Stimulated activated CD8-positive, alpha-beta memory T cell treated with anti-CD3 and anti-CD28 coated beads, Interleukin-7, amount 100 ng/mL, for 4 hours (primary cell): Measurements from ENCODE around the gene DDX11.
"Not testable (repeated sequence)": the region's sequence is repeated elsewhere in the genome, so short reads cannot be mapped to it uniquely, and the experiment has no call there.

Experiments
- DNase-seq, 2 donors: peaks; one replicate each; pipeline ENCODE4 v3.0.0-alpha.2; 2020; ENCODE audit warnings: low read depth in 2 of 2

Gene DDX11

DNA sequence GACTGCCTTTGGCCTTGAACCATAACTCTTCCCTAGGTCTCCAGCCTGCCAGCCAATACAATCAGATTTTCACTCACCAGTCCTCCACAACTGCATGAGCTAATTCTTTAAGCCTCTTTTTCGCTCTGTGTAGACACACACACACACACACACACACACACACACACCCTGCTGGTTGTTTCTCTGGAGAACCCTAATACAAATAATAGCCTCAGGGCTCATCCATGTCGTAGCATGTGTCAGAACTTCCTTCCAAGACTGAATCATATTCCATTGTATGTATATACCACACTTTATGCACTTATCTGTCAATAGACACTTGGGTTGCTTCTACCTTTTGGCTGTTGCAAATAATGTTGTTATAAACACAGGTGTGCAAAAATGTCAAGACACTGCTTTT is 6.0 kb upstream of the DDX11 start:
- DNase-seq, result not testable (repeated sequence)

DNA sequence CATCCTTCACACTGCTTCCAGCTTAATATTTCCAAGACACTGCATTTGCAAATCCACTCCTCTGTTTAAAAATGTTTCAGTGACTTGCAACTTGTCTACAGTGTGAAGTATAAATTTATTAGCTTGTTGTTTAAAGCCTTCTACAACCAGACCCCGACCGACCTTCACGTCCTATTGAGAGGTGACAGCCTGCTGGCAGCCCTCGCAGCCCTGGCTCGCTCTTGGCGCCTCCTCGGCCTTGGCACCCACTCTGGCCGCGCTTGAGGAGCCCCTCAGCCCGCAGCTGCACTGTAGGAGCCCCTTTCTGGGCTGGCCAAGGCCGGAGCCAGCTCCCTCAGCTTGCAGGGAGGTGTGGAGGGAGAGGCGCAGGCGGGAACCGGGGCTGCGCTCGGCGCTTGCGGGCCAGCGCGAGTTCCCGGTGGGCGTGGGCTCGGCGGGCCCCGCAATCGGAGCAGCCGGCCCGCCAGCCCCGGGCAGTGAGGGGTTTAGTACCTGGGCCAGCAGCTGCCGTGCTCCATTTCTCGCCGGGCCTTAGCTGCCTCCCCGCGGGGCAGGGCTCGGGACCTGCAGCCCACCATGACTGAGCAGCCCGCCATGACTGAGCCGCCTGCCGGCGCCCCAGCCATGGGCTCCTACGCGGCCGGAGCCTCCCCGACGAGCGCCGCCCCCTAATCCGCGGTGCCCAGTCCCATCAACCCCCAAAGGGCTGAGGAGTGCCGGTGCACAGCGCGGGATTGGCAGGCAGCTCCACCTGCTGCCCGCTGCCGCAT is 2.5 kb upstream of the DDX11 start:
- DNase-seq, result not testable (repeated sequence)

- DNase-seq, result not testable (repeated sequence)
Observed at GRCh38 chr12:31072962-31073361, 698 bp upstream of the DDX11 start.

DNA sequence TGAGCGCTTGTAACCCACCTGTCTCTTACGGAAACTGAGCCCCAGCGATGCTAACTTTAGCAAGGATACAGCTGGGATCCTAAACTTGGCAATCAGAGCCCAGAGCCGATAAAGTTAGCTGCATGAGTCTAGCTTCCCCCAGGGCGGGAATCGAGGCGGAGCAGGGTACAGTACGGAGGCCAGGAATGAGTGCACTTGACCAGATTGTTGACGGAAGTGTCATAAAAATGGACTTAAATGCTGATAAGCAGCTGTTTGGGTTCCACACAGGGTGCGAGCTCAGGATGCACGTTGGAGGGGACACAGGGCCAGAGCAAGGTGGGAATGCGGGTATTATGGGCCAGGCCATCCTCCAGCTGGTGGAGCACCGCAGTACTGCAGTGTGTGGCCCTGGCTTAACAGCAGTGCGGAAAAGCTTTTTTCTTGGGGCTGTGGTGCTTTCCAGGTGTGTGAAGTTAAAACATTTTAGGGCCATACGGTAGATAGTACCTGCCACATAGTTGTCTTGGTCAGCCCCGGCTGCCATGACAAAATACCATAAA is 744 bp downstream of the DDX11 start:
- DNase-seq, result not testable (repeated sequence)

DNA sequence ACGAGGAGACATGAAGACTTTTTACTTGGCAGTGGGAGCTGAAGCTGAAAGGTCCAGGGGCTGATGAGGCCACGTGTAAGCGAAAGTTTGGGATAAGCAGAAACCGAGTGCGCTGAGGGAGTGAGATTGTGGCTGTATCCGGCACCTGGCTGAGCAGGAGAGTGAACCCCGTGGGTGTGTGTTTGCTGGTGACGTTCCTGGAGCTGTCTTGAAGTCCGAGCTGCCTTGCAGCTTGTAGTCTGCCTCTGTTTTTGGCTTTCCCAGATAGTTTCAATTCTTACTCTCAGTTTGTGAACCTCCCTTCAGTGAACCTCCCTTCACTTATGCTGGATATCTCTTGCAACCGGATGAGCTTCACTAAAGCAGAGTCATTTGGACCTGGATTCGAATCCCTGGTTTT is 2.5 kb downstream of the DDX11 start:
- DNase-seq, result not testable (repeated sequence)

DNA sequence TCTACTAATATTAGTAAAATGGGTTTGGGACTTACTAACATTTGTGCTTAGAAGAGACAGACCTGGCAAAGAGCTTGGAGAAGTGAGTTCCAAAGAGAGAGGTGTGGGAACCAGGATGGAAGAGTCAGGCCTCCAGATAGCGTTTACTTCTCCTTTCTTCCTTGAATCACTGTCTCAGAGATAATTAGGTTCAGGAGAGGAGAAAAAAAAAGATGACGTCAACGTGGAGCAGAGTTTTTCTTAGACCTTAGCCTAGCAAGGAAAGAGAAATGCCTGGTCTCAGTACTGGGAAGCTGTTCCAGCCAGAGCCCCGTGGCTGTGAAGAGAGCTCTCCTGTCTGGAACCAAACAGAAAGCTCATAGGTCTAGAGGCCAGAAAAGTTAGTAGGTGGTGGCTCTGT is 3.4 kb downstream of the DDX11 start:
- not testable (repeated sequence) for DNase-seq

DNA sequence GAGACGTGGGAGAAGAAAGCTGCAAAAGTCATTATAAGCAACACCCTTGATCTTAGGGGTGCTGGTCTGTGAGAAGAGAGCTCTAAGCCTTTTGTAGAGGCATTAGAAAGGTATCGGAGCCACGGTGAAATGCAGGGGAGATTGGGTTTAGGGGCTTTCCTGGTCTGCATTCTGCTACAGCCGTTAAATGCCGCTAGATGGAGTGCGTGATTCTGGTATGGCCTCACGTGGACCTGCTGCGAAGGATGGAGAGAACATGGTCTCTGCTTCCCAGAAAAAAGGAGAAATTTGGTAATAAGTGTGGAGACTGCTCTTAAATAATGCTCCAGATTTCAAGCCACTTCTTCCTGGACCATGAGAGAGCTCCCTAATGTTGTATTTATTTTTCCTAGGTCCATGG is 4.3 kb downstream of the DDX11 start:
- DNase-seq, result not testable (repeated sequence)

DNA sequence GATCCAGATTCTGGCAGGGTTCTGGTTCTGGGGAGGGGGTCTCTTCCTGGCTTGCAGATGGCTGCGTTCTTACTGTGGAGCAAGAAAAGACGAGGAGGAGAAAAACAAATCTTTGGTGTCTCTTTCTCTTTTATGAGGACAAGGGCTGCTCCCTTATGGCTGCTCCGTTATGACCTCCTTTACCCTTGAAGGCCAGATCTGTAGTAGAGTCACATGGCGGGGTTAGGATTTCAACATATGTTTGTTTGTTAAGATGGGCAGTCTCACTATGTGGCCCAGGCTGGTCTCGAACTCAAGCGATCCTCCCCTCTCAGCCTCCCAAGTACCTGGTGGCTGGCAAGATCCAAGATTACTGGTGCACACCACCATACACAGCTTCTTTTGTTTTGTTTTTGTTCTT is 5.8 kb downstream of the DDX11 start:
- not testable (repeated sequence) for DNase-seq

DNA sequence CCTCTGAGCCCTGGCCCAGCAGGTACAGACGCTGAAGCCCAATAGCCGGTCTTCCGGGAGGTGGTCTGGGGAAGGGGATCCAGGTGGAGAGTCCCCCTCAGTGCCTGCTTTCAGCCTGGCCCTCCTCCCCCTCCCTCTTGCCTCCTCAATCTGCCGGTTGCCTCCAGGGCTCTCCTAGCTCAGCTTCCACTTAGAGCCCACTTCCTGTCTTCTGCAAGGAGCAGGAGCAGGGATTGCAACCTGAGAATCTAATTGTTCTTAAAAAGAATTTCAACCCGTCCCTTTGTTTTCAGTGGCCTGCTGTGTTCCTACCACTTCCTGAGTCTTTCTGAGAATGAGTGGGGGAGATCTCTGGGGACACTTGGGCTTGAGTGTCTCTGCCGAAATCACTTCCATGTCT is 6.6 kb downstream of the DDX11 start:
- DNase-seq, result not testable (repeated sequence)

DNA sequence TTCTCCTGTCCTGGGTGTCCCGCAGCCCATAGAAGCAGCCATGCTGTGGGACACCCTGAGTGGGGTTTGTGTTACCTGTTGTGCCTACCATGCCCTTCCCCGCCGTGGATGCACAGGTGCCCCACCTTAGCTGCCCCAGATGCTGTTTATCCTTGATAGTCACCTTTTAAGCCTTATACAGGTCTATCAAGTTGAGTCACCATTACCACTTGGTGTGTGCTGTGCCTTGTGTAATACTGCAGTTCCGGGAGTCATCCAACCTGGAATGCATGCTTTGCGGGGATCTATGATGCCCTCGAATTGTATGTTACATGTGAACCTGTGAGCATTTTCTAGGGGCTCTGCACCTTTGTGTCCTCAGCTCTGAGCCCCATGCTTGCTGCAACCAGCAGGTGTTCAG is 7.6 kb downstream of the DDX11 start:
- not testable (repeated sequence) for DNase-seq

DNA sequence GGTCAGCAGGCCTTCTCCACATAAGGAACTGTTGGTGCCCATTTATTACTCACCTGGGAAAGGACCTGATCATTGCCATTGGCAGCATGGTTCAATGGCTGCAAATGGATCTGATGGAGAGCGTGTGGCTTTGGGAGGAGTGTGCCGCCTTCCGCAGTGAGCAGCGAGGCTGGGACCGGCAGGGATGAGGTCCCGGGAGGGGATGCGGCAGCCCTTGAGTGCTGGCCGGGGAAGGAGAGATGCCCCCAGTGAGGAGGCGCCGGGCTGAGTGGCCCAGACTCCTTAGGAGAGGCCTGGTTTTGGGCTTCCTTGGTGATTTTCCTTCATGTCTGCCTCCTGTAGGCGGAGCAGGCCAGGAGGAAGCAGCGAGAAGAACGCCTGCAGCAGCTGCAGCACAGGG is 10.6 kb downstream of the DDX11 start:
- not testable (repeated sequence) for DNase-seq

DNA sequence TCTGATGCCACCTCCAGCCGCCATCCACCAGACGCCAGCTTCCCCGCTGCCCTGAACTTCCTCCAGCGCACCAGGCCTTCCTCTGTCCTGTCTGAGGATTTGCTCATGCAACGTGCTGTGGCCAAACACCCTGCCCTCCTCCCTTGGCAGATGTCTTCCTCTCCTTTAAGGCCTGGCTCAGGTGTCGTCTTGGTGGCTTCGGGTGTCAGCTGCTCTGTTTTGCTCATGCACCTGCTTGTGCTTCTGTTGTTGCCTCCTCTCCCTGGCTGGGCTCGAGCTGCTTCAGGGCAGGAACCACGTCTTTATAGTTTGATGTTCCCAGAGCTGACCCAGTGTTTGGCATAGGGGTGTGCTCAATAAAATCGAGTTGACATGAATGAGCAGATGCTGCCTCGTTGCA is 12.4 kb downstream of the DDX11 start:
- not testable (repeated sequence) for DNase-seq

DNA sequence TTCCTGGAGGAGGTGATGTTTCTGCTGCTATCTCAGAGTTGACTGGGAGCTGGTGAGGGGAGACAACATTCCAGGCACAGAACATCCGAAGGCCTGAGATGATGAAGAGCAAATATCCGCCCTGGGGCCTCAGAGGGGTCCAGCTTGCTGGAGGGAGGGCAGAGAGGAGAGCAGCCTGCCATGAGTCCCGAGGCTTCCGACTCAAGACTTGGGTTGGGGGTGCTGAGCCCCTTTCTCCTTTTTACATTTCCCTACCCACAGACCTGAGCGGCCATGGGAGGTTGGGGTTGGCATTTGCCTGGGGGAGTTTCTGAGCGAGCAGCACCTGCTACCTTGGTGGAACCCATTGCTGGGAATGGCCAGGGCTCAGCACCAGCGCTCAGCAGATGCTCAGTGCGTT is 13.8 kb downstream of the DDX11 start:
- not testable (repeated sequence) for DNase-seq

DNA sequence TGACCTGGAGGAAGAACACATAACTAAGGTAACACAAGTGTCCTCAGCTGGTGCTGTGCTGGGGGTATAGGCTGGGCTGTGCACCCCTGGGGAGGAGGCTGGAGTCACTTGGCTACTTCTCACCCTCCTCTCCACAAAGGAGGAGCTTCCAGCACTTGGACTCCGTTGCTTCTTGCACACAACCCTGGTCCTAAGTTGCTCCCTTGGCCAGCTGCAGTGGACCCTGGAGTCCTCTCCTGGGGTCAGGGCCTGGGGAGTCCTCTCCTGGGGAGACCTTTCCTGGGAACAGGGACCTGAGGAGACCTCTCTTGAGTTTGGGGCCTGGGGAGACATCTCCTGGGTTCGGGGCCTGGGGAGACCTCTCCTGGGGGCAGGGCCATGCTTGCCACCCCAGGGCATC is 14.3 kb downstream of the DDX11 start:
- not testable (repeated sequence) for DNase-seq

DNA sequence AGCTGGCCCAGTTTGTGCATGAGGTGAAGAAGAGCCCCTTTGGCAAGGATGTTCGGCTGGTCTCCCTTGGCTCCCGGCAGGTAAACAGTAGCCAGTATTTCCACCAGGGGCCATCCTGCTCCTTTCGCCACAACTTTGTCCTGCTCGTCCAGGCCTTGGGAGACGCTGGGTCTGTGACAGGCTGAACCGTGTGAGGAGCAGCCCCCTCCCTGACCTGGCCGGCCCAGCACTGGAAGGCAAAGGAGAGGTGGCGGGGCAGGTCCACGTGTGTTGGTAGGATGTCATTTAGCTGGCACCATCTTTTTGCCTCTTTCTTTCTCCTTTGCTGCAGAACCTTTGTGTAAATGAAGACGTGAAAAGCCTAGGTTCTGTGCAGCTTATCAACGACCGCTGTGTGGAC is 15.4 kb downstream of the DDX11 start:
- no peak for DNase-seq

- DNase-seq, result not testable (repeated sequence)
Observed at GRCh38 chr12:31091629-31092028, 18.0 kb downstream of the DDX11 start.

GRCh38 chr12:31092718-31093117 is 19.1 kb downstream of the DDX11 start:
- DNase-seq, result not testable (repeated sequence)

- DNase-seq, result not testable (repeated sequence)
Observed at GRCh38 chr12:31095080-31095860, 21.6 kb downstream of the DDX11 start.

GRCh38 chr12:31096251-31097065 is 22.8 kb downstream of the DDX11 start:
- not testable (repeated sequence) for DNase-seq

- not testable (repeated sequence) for DNase-seq
Observed at GRCh38 chr12:31097819-31098218, 24.2 kb downstream of the DDX11 start.

- not testable (repeated sequence) for DNase-seq
Observed at GRCh38 chr12:31098363-31098762, 24.7 kb downstream of the DDX11 start.

DNA sequence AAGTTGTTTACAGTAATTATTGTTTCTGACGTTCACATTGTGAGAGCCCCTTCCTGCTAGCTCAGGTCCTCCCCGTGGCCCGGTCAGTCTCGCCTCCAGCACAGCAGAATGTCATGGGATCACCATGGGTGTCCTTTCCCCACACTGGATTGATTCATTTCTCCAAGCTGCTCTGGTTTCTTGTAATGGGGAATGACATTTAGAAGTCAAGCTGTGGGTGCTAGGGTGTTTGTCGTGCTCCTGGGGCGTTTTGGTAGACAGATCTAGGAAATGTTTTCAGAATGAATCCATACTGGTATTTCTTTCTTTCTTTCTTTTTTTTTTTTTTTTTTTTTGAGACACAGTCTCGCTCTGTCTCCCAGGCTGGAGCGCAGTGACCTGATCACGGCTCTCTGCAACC is 25.1 kb downstream of the DDX11 start:
- not testable (repeated sequence) for DNase-seq
